ENCODE data around the gene E2F4. TPM values are rescaled to one million over a fixed set of nuclear protein-coding genes. Genes with fewer than 3 reads are reported as not detected.
A peak's percentile ranks its signal among the peaks of the same experiment; 100 is the strongest.

Gene E2F4
- total RNA-seq, 1 experiment from 2014 or later = 96.0 TPM

DNA sequence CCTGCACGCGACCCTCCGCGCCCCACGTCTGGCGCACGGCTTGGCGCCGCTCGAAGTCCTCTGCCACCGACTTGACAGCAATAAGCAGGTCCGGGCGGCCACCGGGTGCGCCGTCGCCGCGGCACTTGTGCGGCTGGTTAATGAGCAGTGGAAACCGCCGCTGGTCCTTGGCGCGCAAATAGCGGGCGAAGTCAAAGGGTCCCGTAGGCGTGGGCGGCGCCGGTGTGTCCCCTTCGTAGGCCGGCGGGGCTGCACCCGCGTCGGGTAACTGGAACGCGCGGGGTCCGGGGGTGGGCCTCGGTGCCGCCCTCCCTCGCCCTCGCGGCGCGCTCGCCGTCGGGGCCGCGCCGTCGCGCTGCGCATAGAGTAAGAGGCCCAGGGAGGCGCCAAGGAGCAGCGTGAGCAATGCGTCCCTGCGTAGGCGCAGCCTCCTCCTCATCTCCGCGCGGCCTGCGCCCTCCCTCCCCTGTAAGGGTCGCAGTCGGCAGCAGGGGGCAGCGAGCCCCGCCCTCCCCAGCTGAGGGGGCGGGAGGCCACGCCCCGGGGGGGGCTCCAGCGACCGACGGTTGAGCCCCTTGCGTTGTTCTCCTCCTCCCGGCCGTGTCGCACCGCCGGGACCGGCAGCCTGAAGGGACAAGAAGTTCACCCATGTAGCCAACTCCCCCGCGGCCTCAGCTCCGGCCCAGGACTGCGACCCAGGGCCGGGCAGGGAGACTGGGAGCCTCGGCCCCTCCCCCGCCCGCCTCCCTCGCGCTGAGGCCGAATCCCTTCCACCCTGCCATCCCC lies 41.7 kb upstream of the E2F4 start:
- ChIA-PET POLR2A (ENCODE audit: low non-redundant PET) (no interaction called here), CTCF (interaction anchor here (0.8 to 1.8 kb wide), 2 partner anchors 132 to 137 kb away, joined by 3 to 6 read pairs; no protein-coding TSS in a partner anchor)
- no peak for TF ChIP-seq EZH2 (IDR thresholded peaks at IDR 0.05; ENCODE audit: borderline replicate concordance, low read depth, low read length, poor library complexity, severe bottlenecking)
- TF ChIP-seq, protein P1, sequence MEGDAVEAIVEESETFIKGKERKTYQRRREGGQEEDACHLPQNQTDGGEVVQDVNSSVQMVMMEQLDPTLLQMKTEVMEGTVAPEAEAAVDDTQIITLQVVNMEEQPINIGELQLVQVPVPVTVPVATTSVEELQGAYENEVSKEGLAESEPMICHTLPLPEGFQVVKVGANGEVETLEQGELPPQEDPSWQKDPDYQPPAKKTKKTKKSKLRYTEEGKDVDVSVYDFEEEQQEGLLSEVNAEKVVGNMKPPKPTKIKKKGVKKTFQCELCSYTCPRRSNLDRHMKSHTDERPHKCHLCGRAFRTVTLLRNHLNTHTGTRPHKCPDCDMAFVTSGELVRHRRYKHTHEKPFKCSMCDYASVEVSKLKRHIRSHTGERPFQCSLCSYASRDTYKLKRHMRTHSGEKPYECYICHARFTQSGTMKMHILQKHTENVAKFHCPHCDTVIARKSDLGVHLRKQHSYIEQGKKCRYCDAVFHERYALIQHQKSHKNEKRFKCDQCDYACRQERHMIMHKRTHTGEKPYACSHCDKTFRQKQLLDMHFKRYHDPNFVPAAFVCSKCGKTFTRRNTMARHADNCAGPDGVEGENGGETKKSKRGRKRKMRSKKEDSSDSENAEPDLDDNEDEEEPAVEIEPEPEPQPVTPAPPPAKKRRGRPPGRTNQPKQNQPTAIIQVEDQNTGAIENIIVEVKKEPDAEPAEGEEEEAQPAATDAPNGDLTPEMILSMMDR (conservative IDR thresholded peaks at IDR 0.05; ENCODE audit: low read depth, low read length) = peak; percentile 21; the same call in 1 of the 2 replicates
- Histone ChIP-seq H3K27ac (ENCODE audit: low read depth, low read length, poor library complexity, severe bottlenecking) (peak overlapping the region; percentile 81), H3K4me1 (ENCODE audit: insufficient read depth, low read length, poor library complexity, severe bottlenecking) (peaks cover 9% of the 10 kb centered on the region), H3K4me3 (ENCODE audit: low read depth, low read length, poor library complexity, severe bottlenecking) (peak overlapping the region; percentile 83), H3K36me3 (ENCODE audit: insufficient read depth, low read length, poor library complexity, severe bottlenecking) (peaks cover 37% of the 10 kb centered on the region), H3K27me3 (replicated peaks; ENCODE audit: insufficient read depth, low read depth, low read length, poor library complexity) (no peaks in the 10 kb centered on the region), H3K9me3 (ENCODE audit: low read depth, low read length, poor library complexity, severe bottlenecking) (no peaks in the 10 kb centered on the region)
- no TSS peak for BruUV-seq (replicated peaks)
- intact Hi-C loops (cut with micrococcal nuclease; ENCODE audit: unreplicated experiment) = loop anchor here (2.0 to 10.0 kb wide), 3 partner anchors 135 to 255 kb away; no protein-coding TSS in a partner anchor
- DNase-seq (ENCODE audit: low spot score) = peak; percentile 89

DNA sequence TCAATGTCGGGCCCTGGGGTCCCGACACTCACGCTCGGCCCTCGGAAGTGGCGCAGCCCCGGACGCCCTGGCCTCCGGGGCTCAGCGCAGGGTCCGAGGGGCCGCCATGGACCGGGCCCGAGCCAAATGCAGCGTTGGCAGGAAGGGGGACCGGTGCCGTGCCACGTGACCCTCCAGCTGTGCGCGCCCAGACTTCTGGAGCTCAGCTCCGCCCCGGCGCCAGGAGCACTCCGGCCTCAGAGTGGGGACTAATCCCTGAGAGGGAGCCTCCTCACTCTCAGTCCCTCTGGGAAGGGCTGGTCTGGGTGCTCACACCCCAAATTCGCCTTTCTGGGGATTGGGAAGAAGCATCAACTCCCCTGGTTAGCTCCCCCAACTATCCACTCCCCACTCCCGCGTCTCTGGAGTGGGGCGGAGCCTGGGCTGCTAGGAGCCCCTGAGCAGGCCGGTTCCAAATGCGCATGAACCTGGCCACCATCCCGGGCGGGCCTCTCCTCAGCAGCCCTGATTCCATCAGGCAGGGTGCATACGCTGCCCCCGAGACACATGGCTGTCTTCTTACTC lies 41.0 kb upstream of the E2F4 start, which contains the start of gene B3GNT9:
B3GNT9 (minus strand) TSS at position 166 of the 564 bp plus-strand sequence. CDS start 513 bp downstream, outside the sequence.
- Histone ChIP-seq H3K9me3 (ENCODE audit: low read depth, low read length, poor library complexity, severe bottlenecking) (no peaks in the 10 kb centered on the region), H3K36me3 (ENCODE audit: insufficient read depth, low read length, poor library complexity, severe bottlenecking) (peaks cover 30% of the 10 kb centered on the region), H3K4me1 (ENCODE audit: insufficient read depth, low read length, poor library complexity, severe bottlenecking) (peaks cover 13% of the 10 kb centered on the region), H3K27me3 (replicated peaks; ENCODE audit: insufficient read depth, low read depth, low read length, poor library complexity) (no peaks in the 10 kb centered on the region), H3K27ac (ENCODE audit: low read depth, low read length, poor library complexity, severe bottlenecking) (peak within 1 kb of the TSS; percentile 81), H3K4me3 (ENCODE audit: low read depth, low read length, poor library complexity, severe bottlenecking) (peak within 1 kb of the TSS; percentile 83)
- TF ChIP-seq, protein P1 (conservative IDR thresholded peaks at IDR 0.05; ENCODE audit: low read depth, low read length) = no peak
- no peak for TF ChIP-seq EZH2 (IDR thresholded peaks at IDR 0.05; ENCODE audit: borderline replicate concordance, low read depth, low read length, poor library complexity, severe bottlenecking)
- ChIA-PET CTCF (interaction anchor here (0.5 to 1.8 kb wide), 3 partner anchors 133 to 242 kb away, joined by 3 to 6 read pairs (median 3); no protein-coding TSS in a partner anchor), POLR2A (ENCODE audit: low non-redundant PET) (no interaction called here)
- DNase-seq (ENCODE audit: low spot score) = peak; percentile 88
- intact Hi-C loops (cut with micrococcal nuclease; ENCODE audit: unreplicated experiment) = loop anchor here (2.0 to 10.0 kb wide), 3 partner anchors 136 to 256 kb away; no protein-coding TSS in a partner anchor
- no TSS peak for BruUV-seq (replicated peaks)

DNA sequence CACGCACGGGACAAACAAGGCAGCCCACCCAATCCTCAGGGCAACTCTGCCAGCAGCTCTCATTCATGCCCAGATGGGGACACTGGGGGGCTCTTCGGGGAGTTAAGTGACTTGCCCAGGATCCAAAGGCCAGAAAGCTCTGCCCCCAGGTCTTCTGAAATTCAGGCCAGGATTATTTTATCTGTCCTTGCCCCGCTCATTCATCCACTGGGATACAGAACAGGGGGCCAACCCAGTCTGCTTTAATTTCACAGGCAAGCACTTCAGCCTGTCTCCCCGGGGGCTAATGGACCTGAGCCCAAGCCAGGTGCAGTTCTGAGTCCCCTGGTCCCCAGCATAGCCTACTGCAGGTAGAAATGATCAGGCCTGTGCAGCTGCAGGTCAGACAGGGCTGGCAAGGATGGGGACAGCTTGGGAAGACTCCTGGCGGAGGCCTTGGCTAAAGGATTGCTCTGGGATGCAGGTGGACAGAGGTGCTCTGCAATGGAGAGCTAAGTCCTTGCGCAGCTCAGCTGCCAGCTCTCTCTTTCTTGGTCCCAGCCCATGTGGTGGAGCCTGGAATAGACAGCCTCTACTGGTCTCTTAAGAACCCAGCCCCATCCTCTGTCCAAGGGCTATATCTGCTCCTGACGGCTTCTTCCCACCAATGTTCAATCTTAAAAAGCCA lies 40.4 kb upstream of the E2F4 start:
- ChIA-PET POLR2A (ENCODE audit: low non-redundant PET) (interaction anchor here (0.6 kb wide), 1 partner anchor 133 kb away, joined by 7 read pairs; no protein-coding TSS in a partner anchor), CTCF (interaction anchor here (0.5 to 1.8 kb wide), 3 partner anchors 81 to 241 kb away, joined by 3 to 6 read pairs (median 3); no protein-coding TSS in a partner anchor)
- no TSS peak for BruUV-seq (replicated peaks)
- no peak for DNase-seq (ENCODE audit: low spot score)
- Histone ChIP-seq H3K27me3 (replicated peaks; ENCODE audit: insufficient read depth, low read depth, low read length, poor library complexity) (no peaks in the 10 kb centered on the region), H3K9me3 (ENCODE audit: low read depth, low read length, poor library complexity, severe bottlenecking) (no peaks in the 10 kb centered on the region), H3K4me1 (ENCODE audit: insufficient read depth, low read length, poor library complexity, severe bottlenecking) (peaks cover 13% of the 10 kb centered on the region), H3K27ac (ENCODE audit: low read depth, low read length, poor library complexity, severe bottlenecking) (peak overlapping the region; percentile 81), H3K4me3 (ENCODE audit: low read depth, low read length, poor library complexity, severe bottlenecking) (peak overlapping the region; percentile 83), H3K36me3 (ENCODE audit: insufficient read depth, low read length, poor library complexity, severe bottlenecking) (peaks cover 24% of the 10 kb centered on the region)
- TF ChIP-seq, protein P1 (conservative IDR thresholded peaks at IDR 0.05; ENCODE audit: low read depth, low read length) = no peak
- no peak for TF ChIP-seq EZH2 (IDR thresholded peaks at IDR 0.05; ENCODE audit: borderline replicate concordance, low read depth, low read length, poor library complexity, severe bottlenecking)
- intact Hi-C loops (cut with micrococcal nuclease; ENCODE audit: unreplicated experiment) = loop anchor here (2.0 to 10.0 kb wide), 3 partner anchors 137 to 257 kb away; no protein-coding TSS in a partner anchor

Measured in A673 (cell line).